Activated CD4-positive, alpha-beta memory T cell treated with anti-CD3 and anti-CD28 coated beads, Interleukin-2, amount 10 ng/mL, durations not matched to agents 7 days and 5 days (primary cell): ENCODE results near the gene CLSTN2. TPM values are rescaled to one million over a fixed set of nuclear protein-coding genes. Genes with fewer than 3 reads are reported as not detected.

Source experiments
- CTCF ChIA-PET: fragments of 350-600 bp; sonication (Branson Sonifier 250); formaldehyde crosslinking; loops from one replicate; lab custom pipeline; 2021; ENCODE audit warnings: antibody characterized with exemption, inconsistent platforms; lab: Charles Lee
- POLR2A ChIA-PET: fragments of 350-600 bp; sonication (Branson Sonifier 250); formaldehyde crosslinking; loops from one replicate; lab custom pipeline; 2021; ENCODE audit warnings: antibody characterized with exemption; lab: Charles Lee
- DNase-seq: peaks from one replicate; pipeline ENCODE4 v3.0.0-alpha.2; 2020
- H3K27ac Mint-ChIP-seq: one replicate; pipeline ENCODE4 v1.8.0; 2021; ENCODE audit warnings: mild to moderate bottlenecking, mixed read lengths
- H3K27me3 Mint-ChIP-seq: one replicate; pipeline ENCODE4 v1.8.0; 2021; ENCODE audit warnings: mixed read lengths
- H3K36me3 Mint-ChIP-seq: one replicate; pipeline ENCODE4 v1.8.0; 2021; ENCODE audit warnings: low read depth, mixed read lengths
- H3K4me1 Mint-ChIP-seq: one replicate; pipeline ENCODE4 v1.8.0; 2021; ENCODE audit warnings: mixed read lengths
- H3K4me3 Mint-ChIP-seq: one replicate; pipeline ENCODE4 v1.8.0; 2021; ENCODE audit warnings: mild to moderate bottlenecking, mixed read lengths
- H3K9me3 Mint-ChIP-seq: one replicate; pipeline ENCODE4 v1.8.0; 2021; ENCODE audit warnings: mixed read lengths
- total RNA-seq, 2 experiments: library from RNA; stranded (reverse); gene quantifications; one replicate each; pipeline ENCODE4 v1.2.3, GENCODE V29; 2021

The CLSTN2 gene
- total RNA-seq, 2 experiments from 2014 or later: not detected

DNA sequence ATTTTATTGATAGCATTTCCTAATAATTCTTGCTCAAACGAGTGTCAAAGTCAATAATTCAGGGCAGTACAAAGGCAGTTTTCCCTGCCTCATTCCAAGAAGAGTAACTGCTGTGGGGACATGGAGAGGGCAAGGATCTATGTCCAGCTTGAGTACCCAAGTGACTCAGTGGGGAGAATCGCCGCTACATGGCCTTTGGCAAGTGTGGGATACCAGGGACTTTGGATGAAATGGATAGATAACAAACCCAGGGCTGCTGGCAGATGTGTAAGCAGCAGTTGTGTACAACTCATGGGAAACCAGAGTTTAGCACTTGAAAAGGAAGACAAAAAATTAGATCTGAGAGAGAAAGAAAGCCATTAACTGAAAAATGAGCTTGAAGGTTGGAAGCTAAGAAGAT lies 620.7 kb downstream of the CLSTN2 start:
- DNase-seq: no peak
- no peaks in the 10 kb centered on the region for H3K36me3 Mint-ChIP-seq
- no peaks in the 10 kb centered on the region for H3K27me3 Mint-ChIP-seq
- H3K4me1 Mint-ChIP-seq: no peaks in the 10 kb centered on the region
- CTCF ChIA-PET: no interaction called here
- H3K27ac Mint-ChIP-seq: no peak overlapping the region
- no peak overlapping the region for H3K4me3 Mint-ChIP-seq
- POLR2A ChIA-PET: no interaction called here
- no peaks in the 10 kb centered on the region for H3K9me3 Mint-ChIP-seq

DNA sequence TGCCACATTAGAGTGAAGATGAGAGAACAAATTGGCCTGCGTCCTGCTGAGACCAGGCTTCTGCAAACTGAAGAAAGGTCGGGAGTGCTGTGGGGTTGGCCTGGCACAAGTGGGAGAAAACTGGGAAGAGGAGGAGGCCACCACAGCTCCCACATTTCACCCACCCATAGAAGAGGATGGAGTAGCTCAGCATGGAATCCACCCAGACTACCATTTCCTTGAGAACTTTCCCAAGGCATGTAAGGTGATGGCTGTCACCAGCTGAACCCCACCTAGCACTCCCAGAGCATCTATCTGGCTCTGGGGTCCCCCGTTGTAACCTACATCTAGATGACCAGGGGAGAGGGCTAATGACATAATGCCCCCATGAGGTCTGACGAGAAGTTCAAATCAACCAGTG lies 622.5 kb downstream of the CLSTN2 start:
- Mint-ChIP-seq H3K4me1 (no peaks in the 10 kb centered on the region), H3K4me3 (no peak overlapping the region), H3K9me3 (no peaks in the 10 kb centered on the region), H3K27me3 (no peaks in the 10 kb centered on the region), H3K36me3 (no peaks in the 10 kb centered on the region), H3K27ac (no peak overlapping the region)
- no peak for DNase-seq
- ChIA-PET CTCF (no interaction called here), POLR2A (no interaction called here)

DNA sequence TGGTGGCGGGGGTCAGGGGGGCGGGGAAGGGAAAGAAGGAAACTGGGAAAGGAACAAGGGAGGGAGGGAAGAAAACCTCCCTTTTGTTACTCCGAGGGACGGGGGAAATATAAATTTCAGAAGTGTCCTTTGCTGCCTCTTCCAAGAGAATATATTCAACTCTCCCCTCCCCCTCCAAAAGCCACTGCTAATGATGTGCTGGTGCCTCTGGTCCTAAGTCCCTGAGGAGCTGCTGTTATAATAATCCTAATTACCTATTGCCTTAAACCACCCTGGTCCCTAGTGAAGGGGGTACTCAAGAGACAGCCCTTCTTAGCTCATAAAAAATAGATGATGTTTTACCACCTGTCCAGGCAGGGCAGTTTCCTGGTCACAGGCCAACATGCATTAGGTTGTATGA lies 624.6 kb downstream of the CLSTN2 start:
- no peaks in the 10 kb centered on the region for H3K36me3 Mint-ChIP-seq
- H3K27me3 Mint-ChIP-seq: no peaks in the 10 kb centered on the region
- ChIA-PET CTCF (no interaction called here), POLR2A (no interaction called here)
- no peaks in the 10 kb centered on the region for H3K4me1 Mint-ChIP-seq
- DNase-seq: no peak
- H3K9me3 Mint-ChIP-seq: no peaks in the 10 kb centered on the region
- no peak overlapping the region for H3K4me3 Mint-ChIP-seq
- no peak overlapping the region for H3K27ac Mint-ChIP-seq

DNA sequence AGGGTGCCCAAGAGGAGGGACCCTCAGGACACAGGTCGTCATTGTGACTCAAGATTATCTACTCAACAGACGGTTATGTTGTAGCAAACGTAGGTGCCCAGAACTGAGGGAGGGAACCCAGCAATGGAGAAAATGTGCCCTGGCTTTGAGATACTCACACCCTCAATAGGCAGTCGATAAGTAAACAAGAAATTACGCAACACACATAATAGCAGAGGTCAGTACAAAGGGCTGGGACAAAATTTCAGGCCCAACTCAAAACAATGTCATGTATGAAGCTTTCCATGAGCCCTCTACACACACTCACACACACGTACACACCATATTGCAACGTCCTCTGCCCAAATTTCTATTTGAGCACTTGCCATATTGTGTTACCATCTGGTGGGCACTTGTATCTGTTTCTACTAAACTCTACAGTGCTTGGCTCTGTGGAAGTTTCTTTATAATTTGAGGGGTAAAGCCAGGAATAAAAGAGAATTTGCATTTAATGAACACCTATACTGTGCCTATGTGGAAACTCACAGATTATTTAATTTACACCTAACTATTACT lies 628.3 kb downstream of the CLSTN2 start:
- Mint-ChIP-seq H3K9me3 (no peaks in the 10 kb centered on the region), H3K4me1 (no peaks in the 10 kb centered on the region), H3K27me3 (no peaks in the 10 kb centered on the region), H3K36me3 (no peaks in the 10 kb centered on the region), H3K4me3 (no peak overlapping the region), H3K27ac (no peak overlapping the region)
- DNase-seq: no peak
- POLR2A ChIA-PET: no interaction called here
- CTCF ChIA-PET: no interaction called here

DNA sequence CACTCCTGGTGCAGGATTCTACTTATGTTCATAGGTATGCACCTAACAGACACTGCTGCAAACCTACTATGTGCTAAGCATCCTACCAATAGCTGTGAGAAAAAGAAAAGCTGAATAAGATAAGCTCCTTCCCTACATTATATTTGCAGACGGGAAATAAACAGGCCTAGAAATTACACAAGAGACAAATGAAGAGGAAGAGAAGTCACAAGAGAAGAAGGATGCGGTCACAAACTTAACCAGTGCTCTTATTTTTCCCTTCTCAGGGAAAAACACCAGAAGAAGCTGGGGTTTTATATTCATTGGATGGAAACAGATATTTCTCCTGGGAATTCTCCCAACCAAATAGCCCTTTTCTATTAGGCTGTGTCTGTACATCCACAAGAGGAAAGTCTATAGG lies 633.1 kb downstream of the CLSTN2 start:
- H3K36me3 Mint-ChIP-seq: no peaks in the 10 kb centered on the region

DNA sequence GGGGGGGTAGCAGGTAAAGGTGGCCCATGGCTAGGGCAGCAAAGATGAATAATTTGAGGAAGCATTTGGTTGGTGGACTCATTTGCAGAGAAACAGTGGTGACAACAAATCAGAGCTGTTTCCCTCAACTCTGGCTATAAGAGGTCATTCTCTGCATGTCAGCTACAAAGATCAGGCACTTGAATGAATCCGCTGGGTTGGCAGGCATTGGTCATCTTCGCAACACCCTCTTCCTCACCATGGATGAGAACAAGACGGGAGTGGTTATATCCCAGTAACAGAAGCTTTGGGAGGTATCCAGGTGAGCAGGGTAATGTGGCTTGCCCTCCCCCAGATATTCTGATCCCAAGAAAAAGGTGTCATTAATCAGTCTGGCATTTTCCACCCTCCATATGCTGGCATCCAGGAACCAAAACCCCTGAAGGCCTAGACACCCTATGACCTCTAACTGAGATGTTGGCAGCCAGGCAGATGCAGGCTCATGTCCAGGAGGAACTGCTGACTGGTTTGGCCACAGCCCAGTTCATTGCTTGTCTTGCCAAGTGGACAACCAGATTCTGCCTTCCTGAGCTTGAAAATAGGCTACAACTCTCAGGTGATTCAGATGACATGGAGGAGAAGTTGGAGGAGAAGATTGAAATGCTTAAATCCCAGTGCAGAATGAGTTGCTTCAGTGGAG lies 634.0 kb downstream of the CLSTN2 start:
- DNase-seq: no peak
- Mint-ChIP-seq H3K36me3 (no peaks in the 10 kb centered on the region), H3K9me3 (no peaks in the 10 kb centered on the region), H3K4me3 (no peak overlapping the region), H3K27me3 (no peaks in the 10 kb centered on the region), H3K27ac (no peak overlapping the region), H3K4me1 (no peaks in the 10 kb centered on the region)
- ChIA-PET CTCF (no interaction called here), POLR2A (no interaction called here)

More for the DNA sequence above, 633.1 kb downstream of the CLSTN2 start:
- POLR2A ChIA-PET: no interaction called here
- no peaks in the 10 kb centered on the region for H3K9me3 Mint-ChIP-seq
- no peak overlapping the region for H3K4me3 Mint-ChIP-seq
- CTCF ChIA-PET: no interaction called here
- DNase-seq: no peak
- no peaks in the 10 kb centered on the region for H3K27me3 Mint-ChIP-seq
- H3K4me1 Mint-ChIP-seq: no peaks in the 10 kb centered on the region
- no peak overlapping the region for H3K27ac Mint-ChIP-seq

DNA sequence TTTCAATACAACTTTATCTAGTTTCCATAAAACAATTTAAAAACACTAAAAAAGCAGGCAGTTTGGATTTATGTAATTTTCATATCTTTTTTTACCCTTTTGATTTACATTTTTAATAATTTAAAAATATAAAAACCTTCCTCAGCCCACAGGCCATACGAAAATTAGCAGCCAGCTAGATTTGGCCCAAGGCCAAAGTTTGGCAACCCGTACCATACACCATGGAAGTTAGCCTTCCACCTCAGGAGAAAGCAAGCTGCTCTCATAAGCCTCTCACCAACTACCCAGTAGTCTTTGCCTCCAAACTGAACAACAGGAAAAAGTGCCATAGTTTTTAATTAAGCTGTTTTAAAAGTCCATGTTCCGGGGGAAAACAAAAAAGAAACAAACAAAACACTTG lies 635.6 kb downstream of the CLSTN2 start:
- Mint-ChIP-seq H3K4me1 (no peaks in the 10 kb centered on the region), H3K9me3 (no peaks in the 10 kb centered on the region), H3K4me3 (no peak overlapping the region), H3K36me3 (no peaks in the 10 kb centered on the region), H3K27ac (no peak overlapping the region), H3K27me3 (no peaks in the 10 kb centered on the region)
- ChIA-PET POLR2A (no interaction called here), CTCF (no interaction called here)
- no peak for DNase-seq

DNA sequence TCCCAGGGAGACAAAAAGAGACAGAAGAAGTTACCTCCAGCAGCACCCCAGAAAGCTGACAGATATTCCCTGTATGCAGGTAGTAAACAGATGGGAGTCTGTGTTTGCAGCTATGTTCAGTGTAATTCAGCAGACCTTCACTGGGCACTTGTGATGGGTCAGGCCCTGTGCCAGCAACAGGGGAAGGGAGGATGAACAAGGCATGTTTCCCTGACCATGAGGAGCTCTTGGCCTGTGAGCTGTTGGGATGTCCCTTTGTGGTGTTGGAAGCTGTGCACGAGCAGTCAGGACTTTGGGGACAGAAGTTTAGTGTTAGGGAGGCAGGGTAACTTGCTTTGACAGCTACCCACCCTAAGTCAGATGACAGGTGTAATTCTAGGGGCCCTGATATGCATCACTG lies 636.9 kb downstream of the CLSTN2 start:
- H3K36me3 Mint-ChIP-seq: no peaks in the 10 kb centered on the region
- no peak for DNase-seq
- H3K27ac Mint-ChIP-seq: no peak overlapping the region
- ChIA-PET POLR2A (no interaction called here), CTCF (no interaction called here)
- H3K9me3 Mint-ChIP-seq: no peaks in the 10 kb centered on the region
- no peaks in the 10 kb centered on the region for H3K27me3 Mint-ChIP-seq
- H3K4me3 Mint-ChIP-seq: no peak overlapping the region
- H3K4me1 Mint-ChIP-seq: no peaks in the 10 kb centered on the region

DNA sequence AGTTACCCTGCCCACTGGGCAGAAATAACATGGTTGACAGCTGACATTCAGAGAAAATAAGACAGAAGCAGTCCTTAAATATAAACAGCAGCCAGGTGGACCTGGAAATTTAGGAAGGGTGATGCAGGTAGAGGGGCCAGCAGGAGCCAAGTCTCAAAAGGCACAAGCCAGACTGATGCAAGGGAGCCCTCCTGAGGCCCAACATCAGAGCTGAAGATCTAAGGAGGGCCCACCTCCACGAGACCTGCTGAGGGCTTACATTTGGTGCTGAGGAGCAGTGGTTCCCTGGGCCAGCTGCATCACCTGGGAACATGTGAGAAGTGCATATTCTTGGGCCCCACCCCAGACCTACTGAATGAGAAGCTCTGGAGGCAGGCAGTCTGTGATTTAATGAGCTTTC lies 637.3 kb downstream of the CLSTN2 start:
- no peak overlapping the region for H3K4me3 Mint-ChIP-seq
- DNase-seq: no peak
- no peaks in the 10 kb centered on the region for H3K9me3 Mint-ChIP-seq
- no peak overlapping the region for H3K27ac Mint-ChIP-seq
- no peaks in the 10 kb centered on the region for H3K36me3 Mint-ChIP-seq
- ChIA-PET CTCF (no interaction called here), POLR2A (no interaction called here)
- H3K27me3 Mint-ChIP-seq: no peaks in the 10 kb centered on the region
- no peaks in the 10 kb centered on the region for H3K4me1 Mint-ChIP-seq

DNA sequence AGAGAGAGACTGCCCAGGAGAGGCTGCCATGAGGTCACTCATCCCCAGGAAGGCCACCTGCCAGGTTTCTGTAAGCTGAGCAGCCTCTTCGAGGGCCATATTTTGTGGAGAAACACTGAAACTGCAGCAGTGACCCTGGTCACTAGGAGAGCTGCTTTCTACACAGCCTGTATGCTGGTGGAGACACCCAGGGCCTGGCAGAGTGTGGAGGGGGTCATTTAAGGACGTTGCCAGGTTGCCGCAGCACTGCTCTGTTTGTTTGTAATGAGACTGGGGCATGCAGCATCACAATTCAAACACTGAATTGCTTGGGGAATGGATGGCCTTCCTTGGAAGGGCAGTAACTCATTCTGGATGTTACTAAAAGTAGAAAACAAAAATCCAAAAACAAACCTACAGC lies 638.0 kb downstream of the CLSTN2 start:
- Mint-ChIP-seq H3K27me3 (no peaks in the 10 kb centered on the region), H3K9me3 (no peaks in the 10 kb centered on the region), H3K4me1 (no peaks in the 10 kb centered on the region), H3K4me3 (no peak overlapping the region), H3K27ac (no peak overlapping the region), H3K36me3 (no peaks in the 10 kb centered on the region)
- ChIA-PET CTCF (no interaction called here), POLR2A (no interaction called here)
- DNase-seq: no peak

DNA sequence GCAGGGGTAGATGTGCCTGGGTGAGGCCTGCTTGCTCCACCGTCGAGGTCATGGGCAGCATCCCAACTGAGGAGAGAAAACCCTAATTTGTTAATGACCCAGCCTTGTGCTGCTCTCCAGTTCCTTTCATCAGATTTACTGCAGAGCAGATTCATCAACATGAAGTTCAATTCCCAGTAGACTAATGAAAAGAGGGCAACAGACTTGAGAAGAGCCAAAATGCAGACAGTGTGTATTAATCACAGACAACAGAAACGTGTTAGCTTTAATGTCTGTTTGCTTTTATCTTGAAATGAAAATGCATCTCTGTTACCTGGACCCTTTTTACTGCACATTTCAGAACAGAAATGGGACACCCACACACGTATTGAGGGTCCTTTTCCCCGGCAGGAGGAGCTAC lies 639.4 kb downstream of the CLSTN2 start:
- ChIA-PET CTCF (no interaction called here), POLR2A (no interaction called here)
- Mint-ChIP-seq H3K36me3 (no peaks in the 10 kb centered on the region), H3K27ac (no peak overlapping the region), H3K27me3 (no peaks in the 10 kb centered on the region), H3K4me3 (no peak overlapping the region), H3K4me1 (no peaks in the 10 kb centered on the region), H3K9me3 (no peaks in the 10 kb centered on the region)
- DNase-seq: no peak

DNA sequence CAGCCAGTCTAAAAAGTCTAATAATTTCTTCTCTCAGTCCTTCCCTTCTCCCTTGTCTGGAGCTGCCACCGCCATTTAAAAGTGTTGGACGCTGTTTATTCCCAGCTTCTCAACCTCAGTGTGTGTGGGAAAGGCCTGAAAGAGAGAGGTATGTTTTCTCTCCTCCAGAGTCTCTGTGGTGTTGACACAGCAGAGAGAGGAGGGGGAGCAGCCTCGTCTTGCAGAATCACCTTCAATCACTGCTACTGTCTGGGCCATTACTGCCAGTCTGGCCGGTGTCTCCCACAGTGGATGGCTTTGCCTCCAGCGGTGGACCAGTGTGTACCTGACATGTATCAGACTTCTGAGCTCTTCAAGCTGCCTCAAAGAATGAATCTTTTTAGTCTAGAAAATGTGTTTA lies 641.5 kb downstream of the CLSTN2 start:
- no peaks in the 10 kb centered on the region for H3K27me3 Mint-ChIP-seq
- DNase-seq: no peak
- ChIA-PET POLR2A (no interaction called here), CTCF (interaction anchor here (1.1 kb wide), 1 partner anchor 166 kb away, joined by 3 read pairs; no protein-coding TSS in a partner anchor)
- H3K4me3 Mint-ChIP-seq: no peak overlapping the region
- no peaks in the 10 kb centered on the region for H3K4me1 Mint-ChIP-seq
- H3K36me3 Mint-ChIP-seq: no peaks in the 10 kb centered on the region
- H3K27ac Mint-ChIP-seq: no peak overlapping the region
- no peaks in the 10 kb centered on the region for H3K9me3 Mint-ChIP-seq

DNA sequence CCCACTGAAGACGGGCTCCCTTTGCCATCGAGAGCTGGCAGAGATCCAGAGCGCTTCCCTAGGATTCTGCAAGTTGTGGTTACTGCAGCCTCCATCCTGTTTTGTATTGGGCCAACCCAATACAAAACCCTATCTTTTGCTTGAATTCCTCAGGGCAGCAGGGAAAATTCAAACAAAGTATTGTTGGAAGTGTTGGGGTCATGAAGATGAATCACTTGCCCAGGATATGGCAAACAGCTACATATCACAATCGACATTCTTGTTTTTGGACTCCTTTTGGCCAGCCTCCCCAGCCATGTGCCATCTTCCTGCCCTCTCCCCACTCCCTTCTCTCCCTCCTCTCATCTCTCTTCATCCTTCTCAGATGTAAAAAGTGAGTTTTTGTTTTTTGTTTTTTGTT lies 642.9 kb downstream of the CLSTN2 start:
- no peak for DNase-seq
- POLR2A ChIA-PET: no interaction called here
- H3K9me3 Mint-ChIP-seq: no peaks in the 10 kb centered on the region
- no peaks in the 10 kb centered on the region for H3K4me1 Mint-ChIP-seq
- no peak overlapping the region for H3K4me3 Mint-ChIP-seq
- no peaks in the 10 kb centered on the region for H3K36me3 Mint-ChIP-seq
- CTCF ChIA-PET: no interaction called here
- no peak overlapping the region for H3K27ac Mint-ChIP-seq
- H3K27me3 Mint-ChIP-seq: no peaks in the 10 kb centered on the region

DNA sequence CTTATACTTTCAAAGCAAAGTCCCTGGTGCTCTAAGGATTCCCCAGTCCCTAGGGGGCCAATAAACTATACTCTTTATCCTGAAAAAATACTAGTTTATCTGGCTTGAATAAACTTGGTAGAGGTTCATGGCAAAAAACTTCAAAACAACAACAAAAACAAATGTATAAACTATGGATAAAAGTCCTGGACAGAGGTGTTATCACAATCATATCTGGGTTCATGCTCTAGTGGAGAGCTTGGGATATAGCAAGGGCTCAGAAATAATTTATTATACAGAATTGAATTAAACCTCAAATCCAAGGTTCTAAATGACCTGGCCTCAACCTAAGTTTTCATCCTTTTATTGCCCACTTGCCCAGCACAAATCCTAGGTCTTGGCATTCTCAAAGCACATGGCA lies 644.3 kb downstream of the CLSTN2 start:
- no peaks in the 10 kb centered on the region for H3K27me3 Mint-ChIP-seq
- ChIA-PET CTCF (no interaction called here), POLR2A (no interaction called here)
- no peak for DNase-seq
- no peak overlapping the region for H3K4me3 Mint-ChIP-seq
- no peaks in the 10 kb centered on the region for H3K4me1 Mint-ChIP-seq
- no peak overlapping the region for H3K27ac Mint-ChIP-seq
- H3K36me3 Mint-ChIP-seq: no peaks in the 10 kb centered on the region
- no peaks in the 10 kb centered on the region for H3K9me3 Mint-ChIP-seq
